Parietal lobe (tissue), 2 donors: Measurements from ENCODE around the gene ZGPAT. TPM values are rescaled to one million over a fixed set of nuclear protein-coding genes. Genes with fewer than 3 reads are reported as not detected.

Experiments
- small RNA-seq: library from RNA; depleted of rRNA; stranded (forward); fragments of <200 nt; gene quantifications from one replicate; pipeline ENCODE3, GENCODE V24; 2014; ENCODE audit warnings: low replicate concordance
- total RNA-seq: library from RNA; depleted of rRNA; stranded (reverse); fragments of >200 nt; gene quantifications from one replicate; pipeline ENCODE4 v1.2.3, GENCODE V29; 2014

The ZGPAT gene, protein sequence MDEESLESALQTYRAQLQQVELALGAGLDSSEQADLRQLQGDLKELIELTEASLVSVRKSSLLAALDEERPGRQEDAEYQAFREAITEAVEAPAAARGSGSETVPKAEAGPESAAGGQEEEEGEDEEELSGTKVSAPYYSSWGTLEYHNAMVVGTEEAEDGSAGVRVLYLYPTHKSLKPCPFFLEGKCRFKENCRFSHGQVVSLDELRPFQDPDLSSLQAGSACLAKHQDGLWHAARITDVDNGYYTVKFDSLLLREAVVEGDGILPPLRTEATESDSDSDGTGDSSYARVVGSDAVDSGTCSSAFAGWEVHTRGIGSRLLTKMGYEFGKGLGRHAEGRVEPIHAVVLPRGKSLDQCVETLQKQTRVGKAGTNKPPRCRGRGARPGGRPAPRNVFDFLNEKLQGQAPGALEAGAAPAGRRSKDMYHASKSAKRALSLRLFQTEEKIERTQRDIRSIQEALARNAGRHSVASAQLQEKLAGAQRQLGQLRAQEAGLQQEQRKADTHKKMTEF
- total RNA-seq: 15.7 TPM

DNA sequence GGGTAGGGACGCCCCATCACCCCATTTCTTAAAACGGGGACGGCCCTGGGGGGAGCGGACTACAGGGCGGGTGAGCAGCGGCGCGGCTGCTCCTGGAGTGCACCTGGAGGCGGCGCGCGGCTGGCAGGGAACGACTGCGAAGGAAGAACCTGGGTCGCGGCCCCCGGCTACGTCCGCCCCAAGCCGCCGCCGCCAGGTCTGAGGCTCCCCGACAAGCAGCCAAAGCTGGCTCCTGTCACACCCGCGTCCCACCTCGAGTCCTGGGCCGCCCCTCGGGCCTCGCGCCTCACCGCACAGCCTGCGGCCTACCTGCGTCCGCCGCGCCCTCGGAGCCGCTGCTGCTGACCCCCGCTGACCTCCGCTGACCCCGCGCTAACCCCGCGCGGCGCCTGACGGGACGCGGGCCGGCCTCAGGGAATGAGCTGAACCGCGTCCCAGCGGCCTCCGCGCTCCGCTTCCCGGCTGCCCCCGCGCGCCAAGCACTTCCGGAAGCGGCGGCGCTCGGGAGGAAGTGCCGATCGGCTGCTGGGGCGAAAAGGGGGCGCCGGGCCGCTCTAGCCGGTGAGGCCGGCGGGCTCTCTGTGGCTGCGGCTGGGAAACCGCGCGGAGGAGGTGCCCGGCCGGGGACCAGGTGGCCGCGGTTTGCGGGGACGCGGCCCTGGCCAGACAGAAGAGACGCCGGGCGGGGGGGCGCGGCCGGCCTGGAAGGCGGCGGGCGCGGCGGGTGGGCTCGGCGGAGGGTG, at the start of gene ZGPAT, which contains the start of gene ARFRP1:
Gene ZGPAT, plus strand, starts transcription at position 482 of the 743 bp plus-strand sequence. CDS start 542 bp downstream, outside the sequence.
Gene ARFRP1, minus strand, starts transcription at position 419 of the 743 bp plus-strand sequence. CDS start 885 bp downstream, outside the sequence.

DNA sequence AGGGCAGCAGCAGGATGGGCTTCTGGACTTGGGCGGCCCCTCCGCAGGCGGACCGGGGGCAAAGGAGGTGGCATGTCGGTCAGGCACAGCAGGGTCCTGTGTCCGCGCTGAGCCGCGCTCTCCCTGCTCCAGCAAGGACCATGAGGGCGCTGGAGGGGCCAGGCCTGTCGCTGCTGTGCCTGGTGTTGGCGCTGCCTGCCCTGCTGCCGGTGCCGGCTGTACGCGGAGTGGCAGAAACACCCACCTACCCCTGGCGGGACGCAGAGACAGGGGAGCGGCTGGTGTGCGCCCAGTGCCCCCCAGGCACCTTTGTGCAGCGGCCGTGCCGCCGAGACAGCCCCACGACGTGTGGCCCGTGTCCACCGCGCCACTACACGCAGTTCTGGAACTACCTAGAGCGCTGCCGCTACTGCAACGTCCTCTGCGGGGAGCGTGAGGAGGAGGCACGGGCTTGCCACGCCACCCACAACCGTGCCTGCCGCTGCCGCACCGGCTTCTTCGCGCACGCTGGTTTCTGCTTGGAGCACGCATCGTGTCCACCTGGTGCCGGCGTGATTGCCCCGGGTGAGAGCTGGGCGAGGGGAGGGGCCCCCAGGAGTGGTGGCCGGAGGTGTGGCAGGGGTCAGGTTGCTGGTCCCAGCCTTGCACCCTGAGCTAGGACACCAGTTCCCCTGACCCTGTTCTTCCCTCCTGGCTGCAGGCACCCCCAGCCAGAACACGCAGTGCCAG, 11.0 kb upstream of the ZGPAT start, which contains the start of gene TNFRSF6B:
Gene TNFRSF6B, plus strand, starts transcription at position 25 of the 729 bp plus-strand sequence. Its CDS starts 116 bp downstream, at position 141.

DNA sequence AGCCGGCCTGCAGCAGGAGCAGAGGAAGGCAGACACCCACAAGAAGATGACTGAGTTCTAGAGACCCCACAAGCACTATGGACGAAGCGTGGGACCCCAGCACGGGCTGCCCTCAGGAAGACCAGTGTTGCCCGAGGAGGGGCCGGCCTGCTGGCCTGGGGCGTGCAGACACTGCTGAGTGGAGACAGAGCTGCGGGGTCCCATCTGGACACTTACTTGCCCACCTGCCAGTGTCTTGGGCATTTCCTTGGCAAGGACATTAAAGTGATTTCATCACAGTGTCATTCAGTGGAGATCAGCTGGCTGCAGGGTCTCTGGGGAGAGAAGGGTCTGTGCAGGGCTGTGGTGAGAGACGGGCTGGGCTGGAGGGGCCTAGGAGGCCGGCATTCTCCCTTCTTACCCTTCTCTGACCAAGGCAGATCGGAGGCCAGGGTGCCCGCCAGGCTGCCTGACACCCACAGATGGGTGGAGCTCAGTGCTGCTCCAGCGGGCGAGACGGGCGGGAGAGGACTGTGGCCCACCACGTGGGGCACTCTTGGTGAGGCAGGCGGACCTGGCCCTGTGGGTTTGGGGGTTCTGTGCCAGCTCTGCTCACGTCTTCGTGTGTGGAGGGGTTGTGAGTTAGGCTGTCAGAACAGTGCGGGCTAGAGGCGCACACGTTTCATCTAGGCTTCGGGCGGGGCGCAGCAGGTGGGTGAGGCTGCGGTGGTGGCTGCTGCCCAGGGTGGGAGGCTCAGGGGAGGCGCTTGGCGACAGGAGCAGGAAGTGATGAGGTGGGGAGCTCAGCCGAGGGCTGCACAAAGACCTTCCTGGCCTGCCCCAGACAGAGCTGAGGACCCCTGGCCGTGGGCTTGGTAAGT, 28.2 kb downstream of the ZGPAT start, which contains the start of gene LIME1:
Gene LIME1, plus strand, starts transcription at position 806 of the 860 bp plus-strand sequence. CDS start 886 bp downstream, outside the sequence.

DNA sequence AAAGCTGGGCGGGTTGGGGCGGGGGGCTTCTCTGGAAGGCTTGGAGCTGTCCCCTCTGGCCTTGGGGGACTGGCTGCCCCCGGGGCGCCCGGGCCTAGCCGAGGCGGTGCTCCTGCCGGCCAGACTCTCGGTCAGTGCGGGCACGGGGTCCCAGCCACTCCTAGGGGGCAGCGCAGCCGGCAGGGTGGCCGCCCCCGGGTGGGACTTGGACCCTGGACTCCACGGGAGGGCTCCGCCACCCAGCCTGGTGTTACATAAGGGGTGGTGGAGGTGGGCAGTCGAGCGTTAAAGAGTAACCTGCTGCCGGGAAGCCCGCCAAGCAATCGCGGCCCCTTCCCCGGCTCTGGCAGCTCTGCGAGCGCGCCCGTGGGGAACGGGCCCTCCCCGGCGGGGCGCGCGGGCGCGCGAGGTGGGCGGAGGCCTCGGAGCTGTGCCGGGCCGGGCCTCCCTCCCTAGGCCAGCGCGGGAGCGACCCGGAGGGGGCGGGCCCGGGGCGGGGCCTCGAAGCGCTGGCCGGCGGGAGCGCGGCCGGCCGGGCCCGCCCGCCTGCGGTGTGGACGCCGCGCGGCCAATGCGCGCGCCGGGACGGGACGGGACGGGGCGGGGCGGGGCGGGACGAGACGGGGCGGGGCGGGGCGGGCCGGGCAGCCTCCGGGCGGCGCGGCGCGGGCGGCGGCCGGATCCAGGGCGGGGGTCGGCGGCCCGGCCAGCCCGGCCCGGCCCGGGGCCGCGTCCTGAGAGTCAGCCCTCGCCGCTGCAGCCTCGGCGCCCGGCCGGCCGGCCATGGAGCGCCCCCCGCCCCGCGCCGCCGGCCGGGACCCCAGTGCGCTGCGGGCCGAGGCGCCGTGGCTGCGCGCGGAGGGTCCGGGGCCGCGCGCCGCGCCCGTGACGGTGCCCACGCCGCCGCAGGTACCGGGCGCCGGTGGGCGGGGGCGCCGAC, 31.6 kb downstream of the ZGPAT start, which contains the start of gene SLC2A4RG:
Gene SLC2A4RG, plus strand, starts transcription at position 647 of the 940 bp plus-strand sequence. Its CDS starts 137 bp downstream, at position 784.

Small RNA genes lying within 50 kb of the gene (small RNA-seq; reads per million reads assigned to genes)
- gene LIME1: not detected
- not detected for gene TNFRSF6B

Other genes starting within 250 kb of the ZGPAT start
- 250 TPM for gene KCNQ2, start 235.4 kb upstream of the ZGPAT start, total RNA-seq
- gene EEF1A2, start 209.0 kb upstream of the ZGPAT start, total RNA-seq: 281 TPM
- 80.8 TPM for gene PPDPF, start 187.3 kb upstream of the ZGPAT start, total RNA-seq
- gene PTK6, start 170.7 kb upstream of the ZGPAT start, total RNA-seq: not detected
- gene SRMS, start 160.3 kb upstream of the ZGPAT start, total RNA-seq: not detected
- gene FNDC11, start 153.9 kb upstream of the ZGPAT start, total RNA-seq: 4.1 TPM
- gene HELZ2, start 133.8 kb upstream of the ZGPAT start, total RNA-seq: 7.8 TPM
- 9.7 TPM for gene GMEB2, start 80.9 kb upstream of the ZGPAT start, total RNA-seq
- 107 TPM for gene STMN3, start 54.6 kb upstream of the ZGPAT start, total RNA-seq
- 19.1 TPM for gene RTEL1, start 49.7 kb upstream of the ZGPAT start, total RNA-seq
- gene TNFRSF6B, start 11.4 kb upstream of the ZGPAT start, total RNA-seq: 1.3 TPM
- gene ARFRP1, start 63 bp upstream of the ZGPAT start, total RNA-seq: 27.9 TPM
- 13.5 TPM for gene LIME1, start 28.6 kb downstream of the ZGPAT start, total RNA-seq
- 3.4 TPM for gene SLC2A4RG, start 31.7 kb downstream of the ZGPAT start, total RNA-seq
- gene ZBTB46, start 123.2 kb downstream of the ZGPAT start, total RNA-seq: 20.3 TPM
- gene ABHD16B, start 153.5 kb downstream of the ZGPAT start, total RNA-seq: not detected
- gene TPD52L2, start 157.2 kb downstream of the ZGPAT start, total RNA-seq: 32.6 TPM
- gene DNAJC5, start 187.1 kb downstream of the ZGPAT start, total RNA-seq: 80.4 TPM
- 32.9 TPM for gene UCKL1, start 248.4 kb downstream of the ZGPAT start, total RNA-seq